GM13976 (cell line): ENCODE data around the gene CEP20.
"Not testable (repeated sequence)": the region's sequence is repeated elsewhere in the genome, so short reads cannot be mapped to it uniquely, and the experiment has no call there.

Source experiments
- DNase-seq: peaks from one replicate; pipeline ENCODE4 v3.0.0; 2012; ENCODE audit warnings: low spot score
- in situ Hi-C: fragments of 300-500 bp; cut with MboI; formaldehyde crosslinking; loops from one replicate; pipeline ENCODE4 v1.12.0; 2022; ENCODE audit warnings: low sequenced_read_pairs, mixed read lengths, inconsistent platforms; ENCODE audit not compliant: unreplicated experiment
- TF ChIP-seq, protein P1 (sequence below): IDR thresholded peaks from 2 replicates; pipeline ENCODE4 v1.5.1; 2012; ENCODE audit warnings: borderline replicate concordance, mild to moderate bottlenecking; ENCODE audit not compliant: insufficient read depth; ENCODE audit errors: extremely low read depth, missing control alignments, control extremely low read depth

The CEP20 gene

DNA sequence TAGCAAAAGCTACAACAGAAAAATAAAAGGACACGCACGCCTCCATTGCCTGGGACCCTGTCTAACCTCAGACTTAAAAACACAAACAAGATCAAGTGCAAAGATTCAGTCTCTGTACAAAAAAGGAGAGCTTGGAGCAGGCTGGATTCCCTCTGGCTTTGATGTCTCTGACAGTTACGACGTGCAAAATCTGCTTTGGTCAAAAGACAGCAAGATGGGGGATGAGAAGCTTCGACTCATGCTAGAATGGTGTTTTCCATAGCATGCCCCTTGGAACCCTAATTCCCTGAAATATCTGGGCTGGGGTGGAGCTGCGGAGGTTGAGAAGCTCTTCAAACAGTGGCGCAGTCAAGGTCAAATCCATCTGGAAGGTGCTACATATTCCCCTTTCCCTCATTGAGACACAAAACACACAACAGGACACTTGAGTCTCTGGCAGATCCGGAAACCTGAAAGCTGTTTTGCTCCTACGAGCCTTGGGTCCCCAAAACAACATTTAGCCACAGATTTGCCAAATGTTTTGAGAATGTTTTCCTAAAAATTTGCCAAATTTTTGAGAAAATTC is 40.7 kb downstream of the CEP20 start:
- TF ChIP-seq, protein P1, sequence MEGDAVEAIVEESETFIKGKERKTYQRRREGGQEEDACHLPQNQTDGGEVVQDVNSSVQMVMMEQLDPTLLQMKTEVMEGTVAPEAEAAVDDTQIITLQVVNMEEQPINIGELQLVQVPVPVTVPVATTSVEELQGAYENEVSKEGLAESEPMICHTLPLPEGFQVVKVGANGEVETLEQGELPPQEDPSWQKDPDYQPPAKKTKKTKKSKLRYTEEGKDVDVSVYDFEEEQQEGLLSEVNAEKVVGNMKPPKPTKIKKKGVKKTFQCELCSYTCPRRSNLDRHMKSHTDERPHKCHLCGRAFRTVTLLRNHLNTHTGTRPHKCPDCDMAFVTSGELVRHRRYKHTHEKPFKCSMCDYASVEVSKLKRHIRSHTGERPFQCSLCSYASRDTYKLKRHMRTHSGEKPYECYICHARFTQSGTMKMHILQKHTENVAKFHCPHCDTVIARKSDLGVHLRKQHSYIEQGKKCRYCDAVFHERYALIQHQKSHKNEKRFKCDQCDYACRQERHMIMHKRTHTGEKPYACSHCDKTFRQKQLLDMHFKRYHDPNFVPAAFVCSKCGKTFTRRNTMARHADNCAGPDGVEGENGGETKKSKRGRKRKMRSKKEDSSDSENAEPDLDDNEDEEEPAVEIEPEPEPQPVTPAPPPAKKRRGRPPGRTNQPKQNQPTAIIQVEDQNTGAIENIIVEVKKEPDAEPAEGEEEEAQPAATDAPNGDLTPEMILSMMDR = no peak
- no peak for DNase-seq
- in situ Hi-C loops = no loop called here

DNA sequence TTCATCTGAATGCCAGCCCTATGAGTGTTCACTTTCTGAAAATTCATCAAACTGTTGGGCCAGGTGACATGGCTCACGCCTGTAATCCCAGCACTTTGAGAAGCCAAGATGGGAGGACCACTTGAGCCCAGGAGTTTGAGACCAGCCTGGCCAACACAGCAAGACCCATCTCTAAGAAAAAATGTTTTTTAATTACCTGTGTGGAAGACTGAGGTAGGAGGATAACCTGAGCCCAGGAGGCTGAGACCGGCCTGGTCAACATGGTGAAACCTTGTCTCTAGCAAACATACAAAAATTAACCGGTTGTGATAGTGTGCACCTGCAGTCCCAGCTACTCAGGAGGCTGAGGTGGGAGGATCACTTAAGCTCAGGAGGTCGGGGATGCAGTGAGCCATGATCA is 41.9 kb downstream of the CEP20 start:
- no peak for DNase-seq
- in situ Hi-C loops = no loop called here
- TF ChIP-seq, protein P1 = no peak

DNA sequence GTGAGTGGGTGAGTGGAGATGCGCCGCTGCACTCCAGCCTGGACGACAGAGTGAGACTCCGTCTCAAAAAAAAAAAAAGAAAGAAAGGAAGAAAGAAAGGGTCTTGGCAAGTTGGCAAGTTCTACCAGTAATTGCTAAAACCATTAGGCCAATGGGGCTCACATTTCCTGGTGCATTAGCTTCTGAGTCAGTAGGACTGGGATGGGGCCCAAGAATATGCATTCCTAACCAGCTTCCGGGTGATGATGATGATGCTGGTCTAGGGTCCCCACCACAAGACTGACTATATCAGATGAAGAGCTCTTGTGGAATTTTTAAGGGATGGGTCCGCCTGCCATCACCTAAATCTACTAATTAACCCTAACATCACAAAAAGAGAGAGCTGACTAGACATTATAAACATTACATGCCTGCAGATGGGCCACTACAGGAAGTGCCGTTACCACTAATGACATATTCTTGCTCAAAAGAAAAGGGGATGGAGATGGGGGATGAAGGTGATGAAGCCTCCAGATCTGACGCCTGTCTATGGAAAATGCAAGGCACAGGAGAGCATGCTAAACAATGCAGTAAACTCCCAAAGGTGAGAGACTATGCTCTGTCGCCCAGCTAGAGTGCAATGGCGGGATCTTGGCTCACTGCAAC is 44.6 kb downstream of the CEP20 start:
- TF ChIP-seq, protein P1 = no peak
- in situ Hi-C loops = no loop called here
- no peak for DNase-seq

DNA sequence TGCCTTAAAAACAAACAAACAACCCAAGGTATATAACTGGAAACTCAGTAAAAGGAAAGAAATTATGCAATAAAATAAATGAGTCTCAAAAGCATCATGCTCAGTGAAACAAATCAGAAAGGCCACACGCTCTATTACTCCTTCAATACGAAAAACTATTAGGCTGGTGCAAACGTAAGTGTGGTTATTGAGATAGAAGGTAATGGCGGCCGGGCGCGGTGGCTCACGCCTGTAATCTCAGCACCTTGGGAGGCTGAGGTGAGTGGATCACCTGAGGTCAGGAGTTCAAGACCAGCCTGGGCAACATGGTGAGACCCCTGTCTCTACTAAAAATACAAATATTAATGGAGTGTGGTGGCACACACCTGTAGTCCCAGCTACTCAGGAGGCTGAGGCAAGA is 49.2 kb downstream of the CEP20 start:
- in situ Hi-C loops, DNase-seq: not testable (repeated sequence)

DNA sequence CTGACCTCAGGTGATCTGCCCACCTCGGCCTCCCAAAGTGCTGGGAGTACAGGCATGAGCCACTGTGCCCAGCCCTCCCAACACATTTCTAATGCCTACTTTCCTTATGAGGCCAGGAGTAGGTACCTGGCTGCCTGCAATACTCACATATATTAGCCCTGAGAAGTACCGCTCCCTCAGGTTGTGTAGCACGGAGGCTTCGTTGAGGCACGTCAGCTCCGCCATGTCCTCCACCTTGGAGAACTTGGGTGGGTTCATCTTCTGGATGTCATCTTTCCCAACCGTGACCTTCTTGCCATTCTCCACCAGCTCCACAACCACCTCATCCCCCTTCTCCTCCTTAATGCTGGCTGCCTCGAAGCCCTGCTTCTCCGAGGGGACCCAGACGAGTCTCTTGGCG is 50.6 kb downstream of the CEP20 start:
- TF ChIP-seq, protein P1 = no peak
- in situ Hi-C loops = no loop called here
- no peak for DNase-seq

DNA sequence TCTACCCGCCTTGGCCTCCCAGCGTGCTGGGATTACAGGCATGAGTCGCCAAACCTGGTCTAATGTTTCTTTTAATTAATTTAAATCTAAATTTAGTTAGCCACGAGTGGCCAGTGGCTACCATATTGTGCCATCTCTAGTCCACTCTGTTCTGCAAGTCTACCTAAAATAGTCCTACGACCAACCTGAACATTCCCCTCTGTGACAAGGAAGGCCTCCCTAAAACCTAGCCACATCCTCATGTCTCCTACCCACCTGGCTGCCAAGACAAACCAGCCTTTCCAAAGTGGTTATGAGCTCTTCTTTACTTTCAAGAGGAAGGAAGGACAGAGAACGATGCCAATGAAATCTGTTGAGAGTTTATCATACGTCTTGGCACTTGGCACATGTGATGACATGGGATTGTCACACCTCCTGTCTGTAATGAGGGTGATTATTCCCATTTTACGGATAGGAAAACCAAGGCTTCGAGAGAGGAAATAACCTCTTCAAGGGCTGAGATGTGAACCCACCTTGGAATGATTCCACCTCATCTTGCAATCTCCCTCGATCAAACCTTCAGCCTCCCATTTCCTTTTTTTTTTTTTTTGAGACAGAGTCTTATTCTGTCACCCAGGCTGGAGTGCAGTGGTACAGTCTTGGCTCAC is 51.3 kb downstream of the CEP20 start:
- in situ Hi-C loops = no loop called here
- DNase-seq = no peak
- TF ChIP-seq, protein P1 = no peak

DNA sequence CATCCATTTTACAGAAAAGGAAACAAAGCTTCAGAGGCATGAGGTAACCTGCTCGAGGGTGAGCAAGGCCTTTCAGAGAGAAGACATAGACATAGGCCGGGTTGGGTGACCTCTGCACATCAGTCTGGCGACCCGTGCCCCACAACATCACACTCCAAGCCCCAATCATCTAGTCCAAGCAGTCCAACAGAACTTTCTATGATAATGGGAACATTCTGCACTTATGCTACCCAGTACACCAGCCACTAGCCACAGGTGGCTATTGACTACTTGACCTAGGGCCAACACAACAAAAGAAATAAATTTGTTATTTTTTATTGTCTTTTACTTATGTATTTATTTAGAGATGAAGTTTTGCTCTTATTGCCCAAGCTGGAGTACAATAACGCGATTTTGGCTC is 52.3 kb downstream of the CEP20 start:
- in situ Hi-C loops = no loop called here
- DNase-seq = no peak

More for the DNA sequence above, 52.3 kb downstream of the CEP20 start:
- TF ChIP-seq, protein P1 = no peak
